ENCODE measurements around the gene WDR44. TPM values are rescaled to one million over a fixed set of nuclear protein-coding genes. Genes with fewer than 3 reads are reported as not detected.

Gene WDR44
- total RNA-seq, 2 experiments from 2014 or later, result 11.7 to 12.2 TPM

DNA sequence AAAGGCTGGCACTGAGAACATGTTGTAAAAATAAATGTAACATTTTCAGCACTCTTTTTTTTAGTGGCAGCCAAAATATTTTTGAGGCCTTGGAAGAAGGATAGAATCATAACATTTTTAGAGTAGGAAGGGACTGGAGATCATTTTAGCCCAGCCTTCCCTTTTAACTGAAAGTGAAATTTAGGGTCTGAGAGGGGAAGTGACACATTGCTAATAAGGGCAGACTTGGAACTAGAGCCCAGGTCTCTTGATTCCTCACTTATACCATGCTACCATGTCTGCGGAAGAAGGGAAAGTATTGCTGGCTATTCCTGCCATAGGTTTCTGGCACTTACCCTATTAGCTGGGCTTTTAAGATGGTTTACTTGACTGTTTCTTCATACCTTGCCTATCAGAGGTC lies 4.8 kb downstream of the WDR44 start:
- ChIA-PET POLR2A (no interaction called here), CTCF (no interaction called here)
- Mint-ChIP-seq H3K27ac (peak overlapping the region; percentile 69), H3K9me3 (no peaks in the 10 kb centered on the region), H3K4me1 (ENCODE audit: low read depth) (peaks cover 65% of the 10 kb centered on the region), H3K36me3 (ENCODE audit: low read depth) (peaks cover 13% of the 10 kb centered on the region), H3K27me3 (no peaks in the 10 kb centered on the region), H3K4me3 (peak overlapping the region; percentile 79)
- H3K27me3 ChIP-seq (ENCODE audit: control insufficient read depth in 1 of 2, insufficient read depth in 2 of 2, low read length in 2 of 2), result no peaks in the 10 kb centered on the region
- H3K36me3 ChIP-seq (ENCODE audit: insufficient read depth, low read length), result no peaks in the 10 kb centered on the region
- intact Hi-C loops (cut with DNase I, micrococcal nuclease), result no loop called here
- H3K9me3 ChIP-seq (ENCODE audit: control insufficient read depth in 1 of 2, insufficient read depth in 1 of 2, low read length in 2 of 2), result no peaks in the 10 kb centered on the region
- ATAC-seq (ENCODE audit: poor library complexity) (no peak), DNase-seq (peak in 3 of 14 experiments; percentile 7 to 45 (median 8))
- H3K27ac ChIP-seq (ENCODE audit: low read depth in 1 of 2, low read length in 2 of 2), result no peak overlapping the region
- TF ChIP-seq, protein P1, sequence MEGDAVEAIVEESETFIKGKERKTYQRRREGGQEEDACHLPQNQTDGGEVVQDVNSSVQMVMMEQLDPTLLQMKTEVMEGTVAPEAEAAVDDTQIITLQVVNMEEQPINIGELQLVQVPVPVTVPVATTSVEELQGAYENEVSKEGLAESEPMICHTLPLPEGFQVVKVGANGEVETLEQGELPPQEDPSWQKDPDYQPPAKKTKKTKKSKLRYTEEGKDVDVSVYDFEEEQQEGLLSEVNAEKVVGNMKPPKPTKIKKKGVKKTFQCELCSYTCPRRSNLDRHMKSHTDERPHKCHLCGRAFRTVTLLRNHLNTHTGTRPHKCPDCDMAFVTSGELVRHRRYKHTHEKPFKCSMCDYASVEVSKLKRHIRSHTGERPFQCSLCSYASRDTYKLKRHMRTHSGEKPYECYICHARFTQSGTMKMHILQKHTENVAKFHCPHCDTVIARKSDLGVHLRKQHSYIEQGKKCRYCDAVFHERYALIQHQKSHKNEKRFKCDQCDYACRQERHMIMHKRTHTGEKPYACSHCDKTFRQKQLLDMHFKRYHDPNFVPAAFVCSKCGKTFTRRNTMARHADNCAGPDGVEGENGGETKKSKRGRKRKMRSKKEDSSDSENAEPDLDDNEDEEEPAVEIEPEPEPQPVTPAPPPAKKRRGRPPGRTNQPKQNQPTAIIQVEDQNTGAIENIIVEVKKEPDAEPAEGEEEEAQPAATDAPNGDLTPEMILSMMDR (IDR thresholded peaks at IDR 0.05), result no peak
- peaks cover 24% of the 10 kb centered on the region for H3K4me1 ChIP-seq (ENCODE audit: insufficient read depth, low read length)
- no peak overlapping the region for H3K4me3 ChIP-seq (ENCODE audit: low read length)

DNA sequence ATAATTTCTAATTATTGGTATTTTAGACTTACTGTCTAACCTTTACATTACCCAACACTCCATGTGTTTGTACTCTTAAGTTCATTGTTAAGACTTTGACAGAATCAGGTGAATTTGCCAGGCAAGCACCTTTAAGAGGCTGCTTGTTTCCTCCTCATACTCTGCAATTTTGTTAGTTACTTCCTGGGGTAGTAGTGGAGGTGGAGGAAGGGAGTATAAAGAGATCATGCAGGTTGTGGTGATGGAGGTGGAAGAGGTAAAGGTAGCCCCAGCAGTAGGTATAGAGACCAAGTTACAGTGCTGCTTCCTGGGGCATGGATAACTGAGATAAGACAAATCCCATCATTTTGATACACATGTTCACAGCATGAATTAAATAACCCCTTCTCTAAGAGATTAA lies 6.7 kb downstream of the WDR44 start:
- CTCF ChIA-PET, result no interaction called here
- ATAC-seq (ENCODE audit: poor library complexity), result peak; percentile 45
- Histone ChIP-seq H3K36me3 (ENCODE audit: insufficient read depth, low read length) (no peaks in the 10 kb centered on the region), H3K4me1 (ENCODE audit: insufficient read depth, low read length) (peaks cover 24% of the 10 kb centered on the region), H3K4me3 (ENCODE audit: low read length) (no peak overlapping the region), H3K9me3 (ENCODE audit: control insufficient read depth in 1 of 2, insufficient read depth in 1 of 2, low read length in 2 of 2) (no peaks in the 10 kb centered on the region), H3K27ac (ENCODE audit: low read depth in 1 of 2, low read length in 2 of 2) (no peak overlapping the region), H3K27me3 (ENCODE audit: control insufficient read depth in 1 of 2, insufficient read depth in 2 of 2, low read length in 2 of 2) (no peaks in the 10 kb centered on the region)
- Mint-ChIP-seq H3K36me3 (ENCODE audit: low read depth) (no peaks in the 10 kb centered on the region), H3K27ac (peak overlapping the region; percentile 70), H3K27me3 (no peaks in the 10 kb centered on the region), H3K4me3 (peak overlapping the region; percentile 48), H3K4me1 (ENCODE audit: low read depth) (peaks cover 62% of the 10 kb centered on the region), H3K9me3 (no peaks in the 10 kb centered on the region)
- intact Hi-C loops (cut with DNase I, micrococcal nuclease), result no loop called here
- DNase-seq, result peak in 3 of 14 experiments; percentile 7 to 32 (median 15)
- TF ChIP-seq, protein P1 (IDR thresholded peaks at IDR 0.05), result no peak
- POLR2A ChIA-PET, result no interaction called here

DNA sequence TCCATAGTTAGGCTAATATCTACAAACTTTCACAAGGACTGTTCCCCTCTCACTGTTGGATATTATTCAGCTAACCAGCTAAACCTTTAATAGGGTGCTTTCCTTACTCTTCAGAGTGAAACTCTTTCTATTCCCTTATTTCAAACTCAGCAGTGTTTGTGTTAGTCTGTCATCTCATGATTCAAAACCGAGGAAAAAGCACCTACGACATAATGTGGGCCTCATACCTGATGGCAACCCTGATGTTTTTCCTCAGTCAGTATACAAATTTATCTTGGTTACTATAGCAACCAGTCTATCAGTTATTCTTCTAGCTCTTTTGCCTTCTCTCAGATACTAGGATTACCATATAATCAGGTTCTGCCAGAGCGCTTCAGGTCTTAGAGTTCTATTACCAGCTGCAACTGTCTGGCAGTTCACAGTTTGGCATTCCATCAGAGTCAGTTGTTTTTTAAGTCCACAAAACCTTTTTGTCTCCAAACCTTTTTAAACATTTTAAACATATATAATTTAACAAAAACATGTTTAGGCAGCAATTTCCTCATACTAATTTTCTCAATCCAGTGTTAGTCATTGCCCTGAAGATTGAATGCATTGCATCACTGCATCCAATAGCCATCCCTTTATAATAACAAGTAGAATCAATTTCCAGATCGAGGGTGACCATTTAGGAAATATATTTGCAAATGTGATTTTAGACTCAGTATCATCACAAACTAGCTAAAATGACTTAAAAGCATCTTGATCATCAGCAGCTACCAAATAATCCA lies 7.4 kb downstream of the WDR44 start:
- Histone ChIP-seq H3K27ac (ENCODE audit: low read depth in 1 of 2, low read length in 2 of 2) (no peak overlapping the region), H3K4me1 (ENCODE audit: insufficient read depth, low read length) (peaks cover 29% of the 10 kb centered on the region), H3K27me3 (ENCODE audit: control insufficient read depth in 1 of 2, insufficient read depth in 2 of 2, low read length in 2 of 2) (no peaks in the 10 kb centered on the region), H3K36me3 (ENCODE audit: insufficient read depth, low read length) (no peaks in the 10 kb centered on the region), H3K9me3 (ENCODE audit: control insufficient read depth in 1 of 2, insufficient read depth in 1 of 2, low read length in 2 of 2) (no peaks in the 10 kb centered on the region), H3K4me3 (ENCODE audit: low read length) (no peak overlapping the region)
- Mint-ChIP-seq H3K27ac (peak overlapping the region; percentile 70), H3K4me1 (ENCODE audit: low read depth) (peaks cover 55% of the 10 kb centered on the region), H3K27me3 (no peaks in the 10 kb centered on the region), H3K4me3 (peak overlapping the region; percentile 62), H3K36me3 (ENCODE audit: low read depth) (no peaks in the 10 kb centered on the region), H3K9me3 (no peaks in the 10 kb centered on the region)
- POLR2A ChIA-PET, result no interaction called here
- ATAC-seq (ENCODE audit: poor library complexity) (peak; percentile 69), DNase-seq (peak in 2 of 14 experiments; percentile 50 to 63)
- CTCF ChIA-PET, result no interaction called here
- intact Hi-C loops (cut with DNase I, micrococcal nuclease), result no loop called here
- TF ChIP-seq, protein P1 (IDR thresholded peaks at IDR 0.05), result no peak

Measured in CD4-positive, alpha-beta T cell (primary cell).